HPDE6-E6E7 (cell line): ENCODE data around the gene ROM1.
"Not testable (repeated sequence)": the region's sequence is repeated elsewhere in the genome, so short reads cannot be mapped to it uniquely, and the experiment has no call there.

ENCODE experiments used
- DNase-seq: peaks from one replicate; pipeline ENCODE4 v3.0.0; 2011; ENCODE audit warnings: missing footprints; ENCODE audit errors: extremely low spot score

ROM1 gene

DNA sequence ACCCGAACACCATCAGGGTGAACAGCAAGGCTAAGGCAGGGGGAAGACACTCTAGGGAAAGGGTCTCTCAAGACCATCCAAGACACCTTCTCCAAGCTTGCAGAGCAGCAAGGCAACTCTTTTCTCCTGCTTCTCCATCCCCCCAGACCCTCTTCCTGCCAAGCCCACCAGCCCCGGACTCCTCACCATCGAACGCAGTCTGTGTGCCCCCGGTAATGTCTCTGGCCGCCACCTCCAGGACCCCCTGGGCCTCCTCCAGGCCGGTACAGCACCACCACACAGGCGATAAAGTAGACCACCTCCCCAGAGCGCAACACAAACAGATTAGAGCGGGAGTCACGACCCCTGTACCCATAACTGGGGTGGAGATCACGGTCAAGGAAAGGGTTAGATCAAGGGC lies 4.3 kb upstream of the ROM1 start:
- DNase-seq = no peak

DNA sequence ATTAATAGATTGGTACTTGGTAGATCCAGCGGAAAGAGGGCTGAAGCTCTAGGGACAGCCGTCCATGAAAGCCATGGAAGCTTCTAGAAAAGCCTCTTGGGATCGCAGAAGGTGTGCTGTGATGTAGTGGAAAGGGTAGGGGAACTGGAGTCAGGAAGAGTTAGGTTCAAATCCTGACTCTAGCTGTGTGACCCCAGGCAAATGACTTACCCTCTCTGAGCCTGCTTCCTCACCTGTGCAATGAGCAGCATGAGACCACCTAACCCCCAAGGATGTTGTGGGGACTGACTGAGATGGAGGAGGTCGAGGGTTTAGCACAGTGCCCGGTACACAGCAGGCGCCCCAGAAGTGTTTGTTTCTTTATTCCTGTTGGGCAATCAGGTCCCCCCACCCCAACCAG lies 2.7 kb upstream of the ROM1 start:
- no peak for DNase-seq

DNA sequence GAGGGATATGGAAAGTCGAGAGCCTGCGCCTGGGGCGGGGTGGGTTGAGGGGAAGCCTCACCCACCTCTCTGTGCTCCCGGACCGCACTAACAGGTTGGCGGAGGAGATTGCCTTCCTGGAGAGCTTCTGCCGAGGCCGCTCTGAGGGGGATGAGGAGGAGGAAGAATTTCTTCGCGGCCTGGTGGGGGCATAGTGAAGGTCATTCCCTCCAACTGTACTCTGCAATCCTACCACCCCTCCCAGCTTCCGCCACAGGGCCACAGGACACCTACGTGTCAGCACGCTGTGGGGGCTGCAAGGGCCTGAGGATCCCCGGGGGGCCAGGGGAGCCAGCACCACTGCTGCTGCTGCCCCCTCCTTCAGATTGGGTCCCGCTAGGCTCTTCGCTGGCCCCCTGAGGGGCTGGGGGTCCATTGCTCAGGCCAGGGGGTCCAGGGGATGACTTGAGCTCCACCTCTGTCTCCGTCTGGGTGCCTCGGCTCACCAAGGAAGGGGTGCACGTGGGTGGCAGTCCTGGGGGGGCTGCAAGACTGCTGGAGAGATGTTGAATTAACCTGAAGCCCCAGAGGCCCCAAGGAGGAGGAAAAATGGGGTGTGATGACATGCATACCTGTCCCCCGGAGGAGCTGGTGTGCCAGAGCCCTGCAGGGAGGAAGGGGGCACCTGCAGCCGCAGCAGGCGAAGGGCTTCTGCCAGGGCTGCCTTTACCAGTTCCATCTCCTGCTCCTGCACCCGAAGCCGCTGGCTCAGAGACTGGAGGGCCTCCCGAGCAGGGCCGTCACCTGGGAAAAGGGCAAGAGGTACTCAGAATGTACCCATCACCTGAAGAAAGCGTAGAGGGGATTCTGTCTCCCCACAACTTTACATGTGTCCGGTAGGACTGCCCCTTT lies 2.0 kb upstream of the ROM1 start:
- DNase-seq = no peak

DNA sequence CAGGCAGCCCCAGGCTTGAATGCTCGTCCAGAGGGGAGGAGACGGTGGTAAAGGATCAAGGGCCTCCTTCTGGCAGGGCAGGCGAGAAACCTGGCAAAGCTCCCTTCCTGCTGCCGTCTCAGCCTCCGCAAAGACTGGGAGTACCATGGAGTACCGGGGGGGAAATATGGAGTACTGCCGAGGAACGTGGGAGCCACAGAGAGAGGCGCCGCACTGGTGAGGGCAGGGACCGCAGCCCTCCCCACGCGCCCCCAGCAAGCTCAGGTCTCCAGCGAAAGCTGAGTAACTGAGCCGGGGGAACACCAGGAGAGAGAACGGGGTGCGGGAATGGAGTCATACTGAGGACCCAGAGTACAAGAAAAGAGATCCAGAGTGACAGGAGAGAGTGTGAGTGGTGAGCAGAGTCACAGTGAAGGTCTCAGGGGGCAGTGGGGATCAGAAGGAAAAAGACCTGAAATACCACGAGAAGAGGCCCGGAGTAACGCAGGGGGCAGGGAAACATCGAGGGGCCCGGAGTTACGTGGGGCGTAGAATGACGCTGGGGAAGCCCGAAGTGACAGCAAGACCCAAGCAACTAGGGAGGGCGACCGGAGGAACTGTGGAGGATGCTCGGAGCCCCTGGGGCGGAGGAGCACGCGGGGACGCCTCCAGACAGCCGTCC lies 1.2 kb upstream of the ROM1 start:
- no peak for DNase-seq

DNA sequence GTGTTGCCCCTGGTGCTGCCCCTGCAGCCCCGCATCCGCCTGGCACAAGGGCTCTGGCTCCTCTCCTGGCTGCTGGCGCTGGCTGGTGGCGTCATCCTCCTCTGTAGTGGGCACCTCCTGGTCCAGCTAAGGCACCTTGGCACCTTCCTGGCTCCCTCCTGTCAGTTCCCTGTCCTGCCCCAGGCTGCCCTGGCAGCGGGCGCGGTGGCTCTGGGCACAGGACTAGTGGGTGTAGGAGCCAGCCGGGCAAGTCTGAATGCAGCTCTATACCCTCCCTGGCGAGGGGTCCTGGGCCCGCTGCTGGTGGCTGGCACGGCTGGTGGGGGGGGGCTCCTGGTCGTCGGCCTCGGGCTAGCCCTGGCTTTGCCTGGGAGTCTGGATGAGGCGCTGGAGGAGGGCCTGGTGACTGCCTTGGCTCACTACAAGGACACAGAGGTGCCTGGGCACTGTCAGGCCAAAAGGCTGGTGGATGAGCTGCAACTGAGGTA lies 278 bp downstream of the ROM1 start:
- DNase-seq = no peak

DNA sequence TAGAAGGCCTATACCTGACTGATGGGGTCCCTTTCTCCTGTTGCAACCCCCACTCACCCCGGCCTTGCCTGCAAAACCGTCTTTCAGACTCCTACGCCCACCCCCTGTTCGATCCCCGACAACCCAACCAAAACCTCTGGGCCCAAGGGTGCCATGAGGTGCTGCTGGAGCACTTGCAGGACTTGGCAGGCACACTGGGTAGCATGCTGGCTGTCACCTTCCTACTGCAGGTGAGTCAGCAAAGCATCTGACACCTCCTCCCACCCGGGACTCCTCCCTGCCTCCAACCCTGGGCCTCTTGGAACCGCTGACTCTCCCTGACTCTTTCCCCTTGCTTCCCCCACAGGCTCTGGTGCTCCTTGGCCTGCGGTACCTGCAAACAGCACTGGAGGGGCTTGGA lies 1.2 kb downstream of the ROM1 start:
- peak; percentile 58 for DNase-seq

DNA sequence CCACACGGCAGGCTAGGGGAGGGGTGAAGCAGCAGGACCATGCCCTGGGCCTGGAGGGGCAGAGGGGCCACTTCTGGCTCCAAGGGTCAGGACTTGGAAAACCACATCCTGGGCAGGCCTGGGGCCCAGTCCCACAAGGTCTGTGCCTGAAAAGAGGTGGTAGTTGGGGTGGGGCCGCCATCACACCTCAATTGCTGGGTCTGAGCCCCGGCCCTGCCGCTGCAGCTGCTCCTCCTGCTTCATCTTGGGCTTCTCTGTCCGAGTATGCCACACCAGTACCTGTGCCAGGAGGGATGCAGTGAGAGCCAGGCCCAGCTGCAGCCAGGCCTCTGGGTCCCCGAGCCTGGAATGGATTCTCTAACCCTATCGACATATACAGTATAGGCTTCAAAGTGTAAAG lies 2.5 kb downstream of the ROM1 start:
- no peak for DNase-seq

DNA sequence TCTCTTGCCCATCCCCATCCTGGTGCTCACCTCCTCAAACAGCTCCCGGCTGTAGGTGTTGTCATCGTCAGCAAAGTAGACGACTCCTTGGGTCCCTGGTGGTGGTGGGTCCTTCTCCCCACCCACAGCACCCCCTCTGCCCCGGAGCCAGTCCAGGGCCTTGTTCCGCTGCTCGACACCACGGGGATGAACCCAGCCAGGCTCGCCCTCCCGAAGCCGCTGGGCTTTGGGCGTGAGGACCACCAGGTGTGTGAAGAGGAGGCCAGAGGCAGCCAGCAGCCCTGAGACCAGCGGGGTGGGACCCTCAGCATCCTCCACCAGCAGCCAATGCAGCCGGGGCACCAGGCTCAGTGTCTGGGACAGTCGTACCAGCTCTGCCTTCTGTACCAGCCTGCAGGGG lies 3.9 kb downstream of the ROM1 start:
- not testable (repeated sequence) for DNase-seq

DNA sequence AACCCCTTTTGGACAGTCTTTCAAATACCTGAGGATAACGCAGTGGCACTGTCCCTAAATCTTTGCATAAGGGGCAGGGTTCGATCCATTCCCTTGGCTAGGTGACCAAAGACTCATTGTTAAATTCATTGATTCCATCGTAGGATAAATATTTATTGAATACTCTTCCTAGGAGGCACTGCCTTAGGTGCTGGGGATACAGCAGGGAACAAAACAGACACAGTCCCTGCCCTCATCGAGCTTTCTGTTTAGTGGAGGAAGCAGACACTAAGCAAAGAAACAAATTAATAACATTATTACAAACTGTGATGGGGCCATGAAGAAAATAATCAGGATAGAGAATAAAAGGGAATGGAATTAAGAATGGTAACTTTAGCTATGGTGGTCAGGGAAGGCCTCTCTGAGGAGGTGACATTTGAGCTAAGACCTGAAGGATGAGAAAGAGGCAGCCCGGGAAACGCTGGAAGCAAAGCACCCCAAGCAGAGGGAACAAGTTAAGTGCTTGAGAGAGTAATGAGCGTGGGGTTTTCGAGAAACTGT lies 8.0 kb downstream of the ROM1 start:
- no peak for DNase-seq

DNA sequence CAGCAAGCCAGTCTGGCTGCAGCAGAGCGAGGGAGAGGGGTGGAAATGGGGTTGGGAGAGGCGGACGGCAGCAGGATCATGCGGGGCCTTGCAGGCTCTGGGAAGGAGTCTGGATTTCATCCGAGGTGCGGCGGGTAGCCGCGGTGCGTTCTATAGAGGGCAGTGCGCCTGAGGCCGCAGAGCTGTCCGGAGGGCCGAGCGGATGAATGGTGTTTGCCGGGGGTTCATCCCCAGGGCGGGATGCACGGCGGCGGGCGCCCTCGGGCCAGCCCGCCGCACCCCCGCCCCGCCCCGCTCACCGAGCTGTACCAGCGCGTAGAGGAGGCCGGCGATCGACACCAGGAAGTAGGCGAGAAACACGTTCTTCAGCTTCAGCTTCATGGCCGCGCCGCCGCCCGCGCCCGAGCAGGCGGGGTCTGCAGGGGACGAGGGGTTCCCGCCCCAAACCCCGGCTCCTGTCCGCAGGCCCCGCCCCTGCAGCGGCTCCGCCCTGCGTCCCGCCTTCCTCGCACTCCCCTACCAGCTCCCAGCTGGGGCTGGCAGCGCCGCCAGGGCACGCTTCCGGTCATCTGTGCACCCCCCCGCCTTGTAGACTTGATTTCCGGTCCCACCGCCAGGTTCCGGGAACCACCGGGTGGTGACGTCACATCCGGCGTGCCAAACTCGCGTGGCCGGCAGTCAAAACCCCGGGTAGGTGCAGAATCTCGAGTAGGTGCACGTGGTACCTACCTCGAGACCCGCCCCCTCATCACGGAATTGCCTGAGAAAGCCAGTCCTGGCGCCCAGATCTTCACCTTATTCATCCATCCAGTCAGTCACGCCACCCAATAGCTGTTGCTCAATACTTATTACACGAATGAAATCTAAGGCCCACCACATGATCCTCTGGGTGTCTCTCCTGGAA lies 8.8 kb downstream of the ROM1 start, which contains the start of gene B3GAT3:
Gene B3GAT3 (minus strand): TSS at position 420 of the 904 bp plus-strand sequence. CDS start 39 bp downstream, at position 381.
- peak; percentile 99 for DNase-seq

DNA sequence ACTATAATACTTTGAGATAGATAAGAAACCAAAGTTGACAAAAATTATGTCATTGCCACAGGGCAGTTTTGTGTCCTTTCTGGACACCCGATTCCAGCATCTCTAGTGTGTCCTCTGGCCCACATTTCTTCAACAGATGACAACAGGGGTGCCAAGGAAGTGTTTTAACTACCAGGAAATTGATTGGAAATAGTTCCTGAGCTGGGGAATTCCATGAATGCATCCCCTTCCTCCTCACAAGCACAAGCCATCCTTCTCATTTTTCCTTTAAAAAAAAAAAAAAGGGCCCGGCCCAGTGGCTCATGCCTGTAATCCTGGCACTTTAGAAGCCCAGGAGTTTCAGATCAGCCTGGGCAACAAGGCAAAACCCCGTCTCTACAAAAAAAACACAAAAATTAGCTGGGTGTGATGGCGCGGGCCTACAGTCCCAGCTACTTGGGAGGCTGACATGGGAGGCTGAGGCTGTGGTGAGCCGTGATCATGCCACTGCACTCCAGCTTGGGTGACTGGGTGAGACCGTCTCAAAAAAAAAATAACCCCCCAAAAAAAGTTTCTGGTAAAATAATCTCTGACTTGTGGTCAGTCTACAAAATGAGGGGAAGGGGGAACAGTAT lies 9.5 kb downstream of the ROM1 start:
- DNase-seq = no peak

DNA sequence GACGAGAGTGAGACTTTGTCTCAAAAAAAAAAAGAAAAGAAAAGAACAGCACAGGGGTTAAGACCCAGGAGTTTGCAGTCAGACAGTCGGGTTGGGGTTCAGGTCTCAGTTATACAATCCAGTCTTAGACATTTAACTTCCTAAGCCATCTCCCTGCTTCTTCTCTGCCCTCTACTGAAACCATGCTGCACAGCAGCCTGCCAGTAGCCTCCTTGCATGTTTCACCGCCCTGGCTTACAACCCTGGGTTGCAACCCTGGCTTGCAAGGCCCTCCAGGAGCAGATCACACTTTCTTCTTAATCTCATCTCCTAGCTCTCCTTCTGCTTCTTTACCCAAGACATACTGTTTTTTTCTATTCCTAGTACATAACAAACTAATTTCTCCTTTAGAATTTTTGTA lies 14.7 kb downstream of the ROM1 start:
- DNase-seq = no peak

DNA sequence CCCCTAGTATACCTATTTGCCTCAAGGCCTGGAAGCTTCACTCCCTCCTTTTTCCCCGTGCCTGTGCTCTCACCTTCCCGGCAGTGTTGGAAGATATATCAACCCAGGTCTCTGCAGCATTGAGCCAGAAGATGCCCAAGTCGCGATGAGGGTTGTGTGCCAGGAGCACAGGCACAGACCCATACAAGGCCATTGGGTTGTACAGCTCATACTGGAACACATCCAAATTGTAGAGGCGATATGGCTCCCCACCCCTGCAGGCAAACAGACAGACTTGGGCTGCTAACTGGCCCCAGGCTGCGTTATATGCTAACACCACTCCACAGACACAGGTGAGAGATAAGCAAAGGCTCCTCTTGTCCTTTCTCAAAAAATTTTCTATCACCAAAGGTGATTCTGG lies 19.4 kb downstream of the ROM1 start:
- DNase-seq = no peak

DNA sequence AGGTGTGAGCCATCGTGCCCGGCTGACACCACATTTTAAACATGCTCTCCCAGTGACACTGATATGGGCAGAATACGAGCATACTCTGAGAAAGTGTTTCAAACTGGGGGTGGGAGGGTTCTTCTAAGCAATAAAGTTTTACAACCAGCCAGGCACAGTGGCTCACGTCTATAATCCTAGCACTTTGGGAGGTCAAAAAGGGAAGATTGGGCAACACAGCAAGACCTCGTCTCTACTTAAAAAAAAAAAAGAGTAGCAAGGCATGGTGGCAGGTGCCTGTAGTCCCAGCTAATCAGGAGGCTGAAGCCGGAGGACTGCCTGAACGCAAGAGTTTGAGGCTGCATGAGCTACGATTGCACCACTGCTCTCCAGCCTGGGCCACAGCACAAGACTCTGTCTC lies 31.2 kb downstream of the ROM1 start:
- DNase-seq = no peak

DNA sequence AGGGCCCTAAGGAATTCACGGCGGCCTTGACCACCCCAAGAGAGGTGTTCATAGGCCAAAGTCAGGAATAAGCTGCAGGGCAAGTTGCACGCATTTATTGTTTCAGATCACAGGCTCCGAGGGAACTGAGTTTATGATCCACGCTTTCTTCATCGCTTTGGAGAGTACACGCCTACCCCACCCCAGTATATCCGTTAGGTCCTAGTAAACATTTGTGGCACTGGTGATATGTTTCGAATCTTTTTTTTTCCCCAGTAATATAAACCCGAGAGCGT lies 32.6 kb downstream of the ROM1 start:
- no peak for DNase-seq

DNA sequence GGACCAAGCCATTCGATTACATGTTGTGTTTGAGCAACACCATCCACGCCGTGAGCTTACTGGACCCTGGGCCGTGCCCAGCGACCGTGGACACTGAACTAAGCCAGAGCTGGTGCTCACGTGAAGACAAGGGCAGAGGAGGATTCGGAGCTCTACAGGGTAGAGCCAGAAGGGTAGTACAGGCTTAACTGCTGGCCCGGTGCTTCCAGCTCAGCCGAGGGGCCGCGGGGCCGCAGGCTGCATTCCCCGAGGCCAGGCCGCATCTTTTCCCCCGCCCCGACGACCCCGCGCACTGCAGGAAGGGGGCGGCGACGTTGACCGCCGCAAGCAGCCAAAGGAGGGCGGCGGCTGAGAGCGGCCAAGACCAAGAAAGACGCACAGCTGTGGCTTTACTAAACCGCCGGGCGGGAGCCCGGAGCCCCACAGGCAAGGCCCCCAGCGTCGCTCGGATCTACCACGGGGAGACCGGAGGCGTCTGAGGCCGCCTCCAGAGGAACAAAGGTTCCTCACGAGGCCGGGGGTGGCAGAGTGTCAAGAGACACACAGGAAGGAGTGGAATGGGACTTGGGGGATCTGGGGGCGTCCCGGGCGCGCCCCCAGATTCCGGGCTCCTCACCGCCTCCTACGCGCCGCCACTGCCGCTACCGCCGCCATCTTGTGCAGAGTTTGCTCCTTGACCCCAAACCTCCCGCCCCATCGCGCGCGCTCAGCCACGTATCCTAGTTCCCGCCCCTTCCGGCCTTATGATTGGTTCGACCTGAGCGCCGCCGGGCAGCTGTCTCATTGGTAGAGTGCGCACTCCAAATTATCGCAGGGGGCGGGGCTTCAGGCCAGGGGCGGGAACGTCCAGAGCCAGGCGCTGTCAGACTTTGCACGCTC lies 33.1 kb downstream of the ROM1 start, which contains the start of gene GANAB:
Gene GANAB (minus strand): TSS at position 668 of the 879 bp plus-strand sequence. CDS start 14 bp downstream, at position 654.
- DNase-seq = peak; percentile 100

DNA sequence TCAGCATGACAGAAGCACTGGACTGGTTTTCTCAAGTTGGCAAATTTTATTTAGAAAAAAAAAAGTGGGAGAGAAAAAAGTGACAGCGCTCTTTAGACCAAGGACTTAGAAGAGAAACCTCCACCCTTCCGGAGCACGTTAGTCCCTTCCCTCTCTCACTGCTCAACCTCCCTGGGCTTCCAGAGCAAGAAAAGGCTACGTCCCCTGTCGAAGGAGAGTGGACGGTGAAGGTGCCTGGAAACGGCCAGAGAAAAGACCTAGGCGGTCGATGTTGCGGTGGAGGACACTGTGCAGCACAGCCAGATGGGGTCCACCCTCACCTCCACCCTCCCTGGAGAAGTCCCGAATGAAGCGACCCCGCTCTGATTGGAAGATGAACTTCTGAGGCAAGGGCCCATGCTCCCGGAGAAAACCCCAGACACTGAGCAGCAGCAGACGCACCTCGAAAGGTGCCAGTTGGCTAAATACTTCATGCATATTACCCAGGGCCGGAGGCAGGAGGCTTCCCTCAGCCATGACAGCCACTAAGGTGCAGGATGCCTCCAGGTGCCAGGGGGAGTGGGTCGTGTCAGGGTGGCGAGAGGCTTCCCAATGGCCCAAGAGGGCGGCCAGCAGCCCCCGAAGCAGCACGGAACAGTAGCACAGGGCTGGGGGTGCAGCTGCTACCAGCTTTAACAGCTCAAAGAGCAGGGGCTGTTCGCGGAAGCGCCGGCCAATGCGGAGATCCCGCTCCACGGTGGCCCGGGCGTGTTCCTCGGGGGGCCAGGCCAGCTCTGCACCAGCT lies 34.0 kb downstream of the ROM1 start:
- no peak for DNase-seq

DNA sequence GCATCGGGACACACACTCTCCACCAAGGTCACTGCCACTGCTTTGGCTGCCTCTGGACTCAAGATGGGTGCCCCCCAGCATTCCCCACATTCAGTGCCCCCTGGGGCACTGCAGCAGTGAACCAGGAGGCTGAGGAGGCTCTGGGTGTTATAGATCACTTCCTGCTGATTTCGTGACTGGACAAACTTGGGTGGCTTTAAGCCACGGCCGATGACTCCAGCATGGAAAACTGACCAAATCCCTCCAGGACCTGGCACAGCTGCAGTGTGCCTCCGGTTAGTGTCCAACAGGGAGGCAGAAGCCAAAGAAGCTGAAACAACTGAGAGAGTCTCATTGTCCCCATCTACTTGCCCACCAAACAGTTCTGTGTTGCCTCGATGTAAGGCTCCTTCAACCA lies 34.5 kb downstream of the ROM1 start:
- no peak for DNase-seq

DNA sequence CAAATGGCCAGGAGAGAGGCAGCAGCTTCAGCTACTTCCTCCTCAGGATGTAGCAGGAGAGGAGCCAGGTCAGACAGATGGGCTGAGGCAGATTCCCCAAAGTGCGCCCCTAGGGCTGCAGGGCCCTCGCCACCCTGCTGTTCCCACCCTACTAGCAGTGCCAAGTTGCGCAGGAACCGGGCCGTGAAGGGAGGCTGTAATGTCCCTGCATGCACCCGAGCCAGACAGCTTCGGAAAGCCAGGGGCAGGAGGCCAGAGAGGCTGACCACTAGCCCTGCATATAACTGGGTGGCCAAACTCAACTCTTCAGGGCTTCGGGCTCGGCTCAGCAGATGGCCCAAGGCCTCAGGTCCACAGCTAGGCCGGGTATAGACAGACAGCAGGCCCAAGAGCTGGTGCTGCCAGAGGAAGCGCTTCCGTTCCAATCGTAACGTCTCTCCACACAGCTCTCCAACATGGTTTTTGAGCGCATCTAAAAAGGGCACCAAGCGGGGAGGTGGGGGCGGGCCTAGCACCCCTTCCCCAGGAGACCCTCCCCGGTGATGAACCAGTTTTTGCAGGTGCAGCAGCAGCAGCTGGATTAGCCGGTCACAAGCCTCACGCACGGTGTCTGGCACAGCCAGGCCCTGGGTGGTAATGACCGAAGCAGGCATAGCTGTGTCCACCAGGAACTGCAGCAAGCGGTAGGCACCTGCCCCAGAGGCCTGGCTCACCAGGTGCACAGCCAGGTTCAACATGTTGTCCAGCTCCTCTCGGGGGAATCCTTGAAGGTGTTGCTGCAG lies 35.3 kb downstream of the ROM1 start:
- no peak for DNase-seq
